DMS53 (cell line): ENCODE results near the gene TPX2.

Source experiments
- DNase-seq: peaks from one replicate; lab custom pipeline; 2025; lab: John Stamatoyannopoulos, UW

TPX2 gene

GRCh38 chr20:31705598-31706597 is 33.2 kb upstream of the TPX2 start:
- DNase-seq = no peak

DNA sequence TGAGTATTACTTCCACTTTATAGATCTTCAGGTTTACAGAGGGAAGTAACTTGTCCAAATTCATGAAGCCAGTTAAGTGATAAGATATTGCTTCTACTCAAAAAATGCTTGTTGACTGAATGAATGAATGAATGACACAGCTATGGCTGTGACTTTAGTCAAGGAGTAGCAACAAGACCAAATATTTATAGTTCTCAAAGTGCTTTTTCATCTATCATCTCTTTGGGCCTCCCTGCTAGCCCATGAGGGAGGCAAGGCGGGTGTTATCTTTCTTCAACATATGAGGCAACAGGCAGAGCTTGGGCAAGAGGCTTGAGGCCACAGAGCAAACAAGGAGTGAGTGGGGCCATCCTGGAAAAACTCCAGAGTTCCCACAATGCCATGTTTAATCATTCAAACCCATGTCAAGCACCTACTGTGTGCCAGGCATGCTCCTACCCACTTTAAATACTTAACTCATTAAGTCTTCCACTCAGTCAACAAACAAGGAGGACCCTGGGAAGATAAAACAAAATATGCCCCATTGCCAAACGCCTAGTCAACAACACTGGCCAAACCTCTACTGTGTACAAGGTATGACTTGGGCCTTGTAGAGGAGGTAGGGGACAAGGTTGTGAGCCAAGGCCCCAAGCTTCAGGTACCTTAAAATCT is 32.4 kb upstream of the TPX2 start:
- no peak for DNase-seq

GRCh38 chr20:31707258-31707615 is 31.9 kb upstream of the TPX2 start:
- DNase-seq = no peak

- DNase-seq = peak; percentile 96
These were observed 30.9 kb upstream of the TPX2 start for GRCh38 chr20:31707994-31708735.

DNA sequence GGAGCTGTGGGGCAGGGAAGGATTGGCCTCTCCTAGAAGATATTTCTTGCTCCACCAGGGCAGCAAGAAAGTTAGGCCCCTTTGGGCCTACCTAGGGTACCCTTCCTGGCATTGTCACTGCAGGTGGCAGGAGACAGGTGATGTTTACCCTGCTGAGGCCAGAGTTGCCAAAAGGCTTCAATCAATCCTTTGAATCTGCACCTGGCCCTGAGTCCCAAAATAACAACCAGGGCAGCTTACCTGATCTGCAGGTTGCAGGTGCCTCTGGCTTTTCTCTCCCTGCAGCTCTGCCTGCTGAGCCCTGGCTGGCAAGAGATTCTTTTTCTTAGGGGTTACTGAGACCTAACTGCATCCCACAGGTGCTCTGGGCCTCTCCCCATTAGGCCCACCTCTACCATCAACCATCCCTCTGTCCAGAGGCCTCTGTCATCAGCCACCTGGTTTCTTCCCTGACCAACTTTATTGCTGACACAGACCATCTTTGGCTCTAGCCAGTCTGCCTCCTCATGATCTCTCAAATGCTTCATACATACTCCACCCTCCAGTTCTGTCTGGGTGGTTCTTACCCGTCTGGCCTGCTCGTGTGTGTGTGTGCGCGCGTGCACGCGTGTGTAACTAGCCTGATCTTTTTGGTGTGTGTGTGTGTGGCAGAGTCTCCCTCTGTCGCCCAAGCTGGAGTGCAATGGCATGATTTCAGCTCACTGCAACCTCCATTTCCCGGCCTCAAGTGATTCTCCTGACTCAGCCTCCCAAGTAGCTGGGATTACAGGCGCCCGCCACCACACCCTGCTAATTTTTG is 30.2 kb upstream of the TPX2 start:
- peak; percentile 96 for DNase-seq

DNA sequence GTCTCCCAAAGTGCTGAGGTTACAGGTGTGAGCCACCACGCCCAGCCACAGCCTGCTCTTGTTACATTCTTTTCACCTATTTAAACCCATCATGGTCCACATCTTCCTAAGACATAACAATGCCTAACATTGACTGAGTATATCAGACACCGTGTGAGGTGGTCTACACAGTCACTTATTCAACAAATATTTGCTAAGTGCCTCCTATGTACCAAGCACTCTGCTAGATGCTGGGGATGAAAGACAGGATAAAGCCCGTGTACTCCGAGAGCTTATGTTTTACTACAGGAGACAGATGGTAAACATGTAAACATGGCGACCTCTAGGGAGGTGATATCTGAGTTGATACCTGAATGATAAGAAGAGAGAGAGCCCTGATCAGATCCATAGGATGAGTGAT is 29.2 kb upstream of the TPX2 start:
- peak; percentile 40 for DNase-seq

DNA sequence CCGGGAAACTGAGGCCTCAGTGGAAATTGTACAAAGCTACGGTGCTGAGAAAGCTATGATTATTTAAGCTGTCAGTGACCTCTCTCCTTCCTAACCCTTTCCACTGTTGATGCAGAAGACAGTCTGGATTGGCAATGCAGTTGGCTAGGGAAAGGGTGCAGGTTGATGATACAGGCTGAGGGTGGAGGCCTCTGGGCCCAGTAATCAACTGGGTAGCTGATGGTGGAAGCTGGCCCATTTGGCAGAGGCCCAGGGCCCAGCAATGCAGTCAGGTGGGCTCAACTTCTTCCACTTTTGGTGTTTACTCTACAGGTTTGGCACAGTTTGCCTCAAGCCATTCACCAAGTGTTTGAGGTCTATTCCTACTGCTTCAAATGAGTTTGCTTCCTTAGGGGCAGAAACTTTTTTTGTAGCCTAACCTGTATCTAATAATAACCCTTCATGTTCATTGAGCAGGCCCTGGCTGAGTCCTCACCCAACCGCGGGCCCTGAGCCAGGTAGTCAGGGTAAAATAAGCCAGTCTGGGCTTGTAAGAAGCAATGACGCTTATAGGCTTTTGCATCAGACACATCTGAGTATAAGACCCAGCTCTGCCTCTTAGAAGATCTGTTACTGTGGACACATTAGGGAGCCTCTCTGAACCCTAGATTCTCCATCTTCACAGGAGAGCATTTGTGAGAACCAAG is 28.5 kb upstream of the TPX2 start:
- DNase-seq = no peak

GRCh38 chr20:31711179-31712111 is 27.6 kb upstream of the TPX2 start:
- peak; percentile 87 for DNase-seq

- peak; percentile 80 for DNase-seq
These were observed 27.0 kb upstream of the TPX2 start for GRCh38 chr20:31712112-31712553.

DNA sequence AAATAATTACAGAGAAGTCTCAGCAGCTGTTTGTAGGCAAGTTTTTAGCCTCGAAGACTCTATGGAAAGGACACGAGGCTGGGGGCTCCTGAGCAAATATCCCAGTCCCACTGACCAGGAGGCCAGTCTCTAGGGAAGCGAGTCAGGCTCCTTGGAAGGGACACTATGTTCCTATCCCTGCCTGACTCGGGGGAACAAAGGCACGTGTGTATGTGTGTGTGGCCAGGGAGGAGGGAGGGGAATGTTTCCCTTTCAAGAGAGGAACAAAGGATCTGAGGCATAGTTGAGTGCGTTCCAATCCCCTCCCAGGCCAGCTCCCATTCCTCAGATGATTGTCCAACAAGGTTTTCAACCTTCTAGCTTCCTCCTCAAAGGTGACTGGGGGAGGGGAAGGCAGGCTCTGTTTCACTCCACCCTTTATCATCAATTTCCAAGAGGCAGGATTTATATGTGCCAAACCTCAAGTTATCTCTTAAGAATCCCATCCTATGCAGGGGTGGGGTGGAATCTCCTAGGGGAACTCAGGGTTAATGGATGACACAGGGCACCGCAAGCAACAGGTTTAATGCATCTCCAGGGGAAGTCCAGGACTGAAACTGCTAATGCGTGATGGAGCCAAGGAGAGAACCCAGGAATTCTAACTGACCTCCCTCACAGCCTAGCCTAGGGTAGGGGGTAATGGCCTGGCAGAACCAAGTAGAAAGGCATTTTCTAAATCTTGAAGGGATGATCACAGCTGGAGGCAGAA is 26.4 kb upstream of the TPX2 start:
- DNase-seq = peak; percentile 71

GRCh38 chr20:31713312-31714273 is 25.5 kb upstream of the TPX2 start:
- no peak for DNase-seq

GRCh38 chr20:31715766-31716165 is 23.3 kb upstream of the TPX2 start:
- DNase-seq = no peak

DNA sequence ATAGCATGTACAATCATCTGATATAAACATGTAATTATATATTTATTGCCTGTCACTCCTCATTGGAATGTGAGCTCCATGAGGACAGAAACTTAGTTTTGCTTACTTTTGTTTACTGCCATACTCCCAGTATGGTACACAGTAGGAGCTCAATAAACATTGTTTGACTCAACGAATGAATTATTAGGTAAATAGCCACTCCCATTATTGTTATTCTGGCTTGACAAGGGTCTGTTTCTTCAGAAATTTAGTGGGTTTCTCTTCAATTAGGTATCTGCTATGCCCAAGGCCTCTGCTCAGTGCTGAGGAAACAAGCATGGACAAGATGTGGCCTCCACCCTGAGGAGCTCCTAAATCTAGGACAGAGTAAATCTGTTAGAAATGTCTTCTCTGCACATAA is 22.7 kb upstream of the TPX2 start:
- no peak for DNase-seq

- no peak for DNase-seq
These were observed 22.1 kb upstream of the TPX2 start for GRCh38 chr20:31716818-31717477.

DNA sequence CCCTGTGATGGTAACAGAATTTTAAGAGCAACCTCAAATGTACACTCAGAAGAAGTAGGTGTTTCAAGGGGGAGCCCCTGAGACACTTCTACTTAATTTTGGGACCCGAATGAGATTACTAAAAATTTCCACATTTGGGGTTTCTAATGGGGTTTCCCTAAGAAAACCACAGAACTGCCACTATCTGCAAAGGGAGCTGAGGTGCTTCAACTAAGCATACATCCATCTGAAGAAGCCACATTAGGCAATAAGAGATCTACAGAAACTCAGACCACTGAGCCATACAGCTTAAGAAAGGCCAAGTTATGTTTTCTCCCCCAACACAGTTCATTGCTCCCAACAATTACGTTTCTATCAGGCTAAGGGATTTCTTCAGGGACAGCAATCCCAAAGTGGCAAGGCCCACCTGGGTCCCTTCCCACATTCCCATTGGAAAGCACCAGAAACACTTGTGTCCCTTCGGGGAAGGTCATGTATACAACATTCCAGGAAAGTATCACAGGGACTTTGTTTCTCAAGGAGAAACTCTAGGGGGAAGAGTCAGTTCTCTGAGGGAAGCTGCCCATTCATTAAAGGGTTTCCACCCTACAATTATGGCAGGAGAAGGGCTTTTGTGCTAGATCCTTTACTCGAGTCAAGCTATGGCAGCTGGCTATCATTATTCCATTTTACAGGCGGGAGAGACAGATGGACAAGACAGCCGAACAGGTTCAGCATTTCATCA is 21.4 kb upstream of the TPX2 start:
- DNase-seq = no peak

DNA sequence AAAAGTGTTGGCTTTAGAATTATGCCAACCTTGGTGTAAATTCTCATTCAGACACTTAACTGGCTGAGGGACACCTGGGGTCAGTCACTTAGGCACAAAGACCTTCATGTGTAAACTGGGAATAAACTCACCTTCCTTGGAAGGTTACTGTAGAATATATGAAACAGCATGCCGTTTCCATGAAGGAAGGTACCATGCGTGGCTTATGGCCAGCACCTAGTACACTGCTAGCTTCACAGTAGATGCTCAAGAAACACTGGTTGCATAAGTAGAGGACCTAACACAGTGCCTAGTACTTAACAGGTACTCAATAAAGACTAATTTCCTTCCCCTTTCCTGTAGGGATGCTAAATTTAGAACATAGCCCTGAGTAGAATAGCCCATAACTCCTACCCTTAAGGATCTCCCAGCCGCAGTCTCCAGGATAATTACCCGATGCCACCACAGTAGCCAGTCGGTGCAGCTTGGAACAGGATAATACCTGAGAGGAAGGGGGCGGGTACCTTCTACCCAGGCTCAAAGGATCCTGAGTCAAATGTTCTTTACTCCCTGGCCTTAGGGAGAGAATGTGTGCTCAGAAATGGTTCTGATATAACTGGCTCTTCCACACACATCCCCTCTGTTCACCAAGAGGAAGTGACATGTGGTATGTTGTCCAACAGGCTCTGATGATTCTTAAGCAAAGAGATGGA is 20.0 kb upstream of the TPX2 start:
- peak; percentile 55 for DNase-seq
